ENCODE measurements around the gene GRIP2.
A peak's percentile ranks its signal among the peaks of the same experiment; 100 is the strongest.

Gene GRIP2

GRCh38 chr3:14538451-14539088 is 1.6 kb downstream of the GRIP2 start:
- no peak for DNase-seq

GRCh38 chr3:14537590-14538450 is 2.3 kb downstream of the GRIP2 start:
- DNase-seq: no peak

GRCh38 chr3:14536837-14537589 is 3.1 kb downstream of the GRIP2 start:
- no peak for DNase-seq

- no peak for DNase-seq
Measured at GRCh38 chr3:14536055-14536815, 3.9 kb downstream of the GRIP2 start.

- no peak for DNase-seq
Measured at GRCh38 chr3:14535616-14536015, 4.5 kb downstream of the GRIP2 start.

- DNase-seq: peak; percentile 72
Measured at GRCh38 chr3:14534516-14535191, 5.5 kb downstream of the GRIP2 start.

GRCh38 chr3:14533457-14533958 is 6.6 kb downstream of the GRIP2 start:
- no peak for DNase-seq

- no peak for DNase-seq
Measured at GRCh38 chr3:14532691-14533456, 7.3 kb downstream of the GRIP2 start.

GRCh38 chr3:14531856-14532395 is 8.2 kb downstream of the GRIP2 start:
- DNase-seq: no peak

- DNase-seq: no peak
Measured at GRCh38 chr3:14528081-14528480, 12.1 kb downstream of the GRIP2 start.

GRCh38 chr3:14525685-14526631 is 14.2 kb downstream of the GRIP2 start:
- no peak for DNase-seq

- DNase-seq: no peak
Measured at GRCh38 chr3:14524920-14525660, 15.1 kb downstream of the GRIP2 start.

GRCh38 chr3:14524311-14524711 is 15.8 kb downstream of the GRIP2 start:
- DNase-seq: no peak

- no peak for DNase-seq
Measured at GRCh38 chr3:14523792-14524191, 16.4 kb downstream of the GRIP2 start.

- DNase-seq: no peak
Measured at GRCh38 chr3:14522768-14523167, 17.4 kb downstream of the GRIP2 start.

- DNase-seq: no peak
Measured at GRCh38 chr3:14522129-14522691, 17.9 kb downstream of the GRIP2 start.

GRCh38 chr3:14521611-14522010 is 18.5 kb downstream of the GRIP2 start:
- no peak for DNase-seq

- no peak for DNase-seq
Measured at GRCh38 chr3:14520967-14521366, 19.2 kb downstream of the GRIP2 start.

GRCh38 chr3:14520149-14520548 is 20.0 kb downstream of the GRIP2 start:
- DNase-seq: no peak

All from NCI-H1436 (cell line).